Activated CD4-positive, alpha-beta T cell treated with anti-CD3 and anti-CD28 coated beads, Interleukin-2, amount 50 U/mL, for 1 hour (primary cell): ENCODE results near the gene STXBP1.
A peak's percentile ranks its signal among the peaks of the same experiment; 100 is the strongest.
"Not testable (repeated sequence)": the region's sequence is repeated elsewhere in the genome, so short reads cannot be mapped to it uniquely, and the experiment has no call there.

Experiments
- DNase-seq: peaks from one replicate; pipeline ENCODE4 v3.0.0-alpha.2; 2020

The STXBP1 gene

DNA sequence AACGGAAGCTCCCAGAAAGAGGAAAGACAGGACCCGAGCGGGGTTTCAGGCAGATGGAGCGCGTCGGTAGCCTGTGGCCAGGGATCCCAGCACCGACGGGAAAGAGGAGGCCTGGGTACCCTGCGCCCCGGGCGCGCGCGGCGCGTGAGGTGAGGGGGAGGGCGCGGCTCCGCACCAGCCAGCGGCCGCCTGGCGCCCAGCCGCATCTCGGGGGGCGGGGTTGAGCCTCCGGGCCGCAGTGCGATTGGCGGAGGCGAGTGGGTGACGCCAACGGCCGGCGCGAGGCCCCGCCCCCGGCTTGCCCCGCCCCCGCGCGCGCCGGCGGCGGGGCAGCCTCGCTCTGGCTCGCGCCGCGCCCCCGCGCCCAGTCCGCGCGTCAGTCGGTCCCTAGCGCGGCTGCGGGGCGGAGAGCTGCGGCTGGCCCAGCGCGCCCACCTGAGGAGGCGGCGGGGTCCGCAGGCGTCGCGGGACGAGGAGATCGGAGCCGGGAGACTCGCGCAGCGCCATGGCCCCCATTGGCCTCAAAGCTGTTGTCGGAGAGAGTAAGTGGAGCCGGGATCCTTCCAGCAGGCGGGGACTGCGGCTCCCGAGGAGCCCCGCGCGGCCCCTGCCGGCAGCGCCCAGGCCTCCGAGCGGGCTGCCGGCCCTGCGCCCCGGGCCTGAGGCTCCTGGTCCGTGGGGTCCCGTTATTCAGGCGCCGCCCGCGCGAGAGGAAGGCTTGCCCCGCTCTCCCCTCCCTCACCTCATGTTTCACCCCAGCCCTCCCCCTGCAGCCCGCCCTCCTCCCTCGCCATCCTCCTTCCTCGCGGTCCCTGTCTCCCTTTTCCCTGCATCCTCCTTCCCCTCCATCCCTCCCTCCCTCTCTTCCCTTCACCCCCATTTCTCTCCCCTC lies at the start of gene STXBP1:
TSS of gene STXBP1 (plus strand) at position 379 of the 892 bp plus-strand sequence. CDS start at position 506, 127 bp downstream.
- peak; percentile 83 for DNase-seq

DNA sequence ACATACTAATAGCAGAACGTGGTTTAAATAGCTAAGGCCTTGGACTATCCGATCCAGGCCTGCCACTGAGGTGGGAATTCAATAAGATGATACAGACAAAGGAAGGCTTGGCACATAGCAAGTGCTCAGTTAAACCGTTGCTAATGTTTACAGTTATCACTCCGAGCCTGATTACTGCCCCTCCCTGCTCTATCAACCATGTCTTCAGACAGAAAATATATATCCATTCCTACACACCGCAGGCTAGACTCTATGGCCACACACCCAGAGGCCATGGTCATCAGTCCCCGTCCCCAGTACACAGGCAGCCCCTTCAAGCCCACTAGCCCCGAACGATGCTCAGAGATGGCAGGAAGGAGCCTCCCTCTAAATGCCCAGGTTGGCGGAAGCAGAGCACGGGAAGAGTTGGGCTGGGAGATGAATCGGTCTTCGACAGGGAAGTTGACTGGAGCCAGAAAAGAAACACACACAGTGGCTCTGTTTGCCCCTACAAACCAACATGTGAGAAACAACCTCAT lies 49.7 kb upstream of the STXBP1 start:
- DNase-seq, result no peak

DNA sequence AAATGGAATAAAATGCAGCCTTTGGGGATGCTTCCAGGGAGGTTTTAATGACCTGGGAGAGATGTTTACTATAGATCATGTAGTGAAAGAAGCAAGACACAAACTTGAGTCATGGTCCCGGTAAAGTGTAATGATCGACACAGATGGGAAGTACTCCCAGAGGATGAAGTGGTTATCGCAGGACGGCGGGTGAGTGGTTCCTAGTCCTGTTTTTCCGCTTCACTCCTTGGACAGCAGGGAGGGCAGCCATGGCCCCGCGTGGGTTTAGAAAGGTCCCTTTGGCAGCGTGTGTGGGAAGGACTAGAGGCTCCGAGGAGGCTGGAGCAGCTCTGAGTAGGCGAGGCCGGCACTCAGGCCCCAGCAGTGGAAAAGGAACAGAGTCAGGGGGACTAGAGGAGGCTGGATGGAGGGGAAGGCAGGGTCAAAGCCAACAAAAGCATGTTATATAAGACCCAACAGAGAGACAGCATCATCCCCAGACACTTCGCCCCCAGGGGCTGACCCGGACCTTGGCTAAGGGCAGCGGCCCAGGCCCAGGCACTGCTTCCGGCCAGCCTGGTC lies 49.2 kb upstream of the STXBP1 start:
- no peak for DNase-seq

DNA sequence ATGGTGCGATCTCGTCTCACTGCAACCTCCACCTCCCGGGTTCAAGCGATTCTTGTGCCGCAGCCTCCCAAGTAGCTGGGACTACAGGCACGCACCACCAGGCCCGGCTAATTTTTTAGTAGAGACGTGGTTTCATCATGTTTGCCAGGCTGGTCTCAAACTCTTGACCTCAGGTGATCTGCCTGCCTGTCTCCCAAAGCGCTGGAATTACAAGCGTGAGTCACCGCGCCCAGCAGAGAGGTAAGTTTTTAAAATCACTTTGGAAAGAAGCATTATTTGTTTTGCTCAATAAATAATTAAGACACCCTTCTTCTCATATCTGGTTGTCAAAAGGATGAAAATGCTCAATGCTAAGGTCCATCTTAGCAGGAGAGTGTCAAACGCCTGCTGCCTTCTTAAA lies 48.5 kb upstream of the STXBP1 start:
- DNase-seq, result no peak

DNA sequence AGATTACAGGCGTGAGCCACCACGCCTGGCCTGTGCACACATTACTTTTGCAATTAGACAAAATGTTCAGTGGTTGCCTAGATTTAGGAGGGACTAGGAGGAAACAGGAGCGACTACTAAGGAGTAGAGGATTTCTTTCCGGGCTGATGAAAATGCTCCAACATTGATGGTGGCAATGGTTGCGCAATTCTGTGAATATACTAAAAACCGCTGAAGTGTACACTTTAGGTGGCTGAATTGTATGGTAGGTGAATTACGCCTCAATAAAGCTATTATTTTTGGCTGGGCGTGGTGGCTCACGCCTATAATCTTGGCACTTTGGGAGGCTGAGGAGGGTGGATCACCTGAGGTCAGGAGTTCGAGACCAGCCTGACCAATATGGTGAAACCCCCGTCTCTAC lies 46.8 kb upstream of the STXBP1 start:
- no peak for DNase-seq

DNA sequence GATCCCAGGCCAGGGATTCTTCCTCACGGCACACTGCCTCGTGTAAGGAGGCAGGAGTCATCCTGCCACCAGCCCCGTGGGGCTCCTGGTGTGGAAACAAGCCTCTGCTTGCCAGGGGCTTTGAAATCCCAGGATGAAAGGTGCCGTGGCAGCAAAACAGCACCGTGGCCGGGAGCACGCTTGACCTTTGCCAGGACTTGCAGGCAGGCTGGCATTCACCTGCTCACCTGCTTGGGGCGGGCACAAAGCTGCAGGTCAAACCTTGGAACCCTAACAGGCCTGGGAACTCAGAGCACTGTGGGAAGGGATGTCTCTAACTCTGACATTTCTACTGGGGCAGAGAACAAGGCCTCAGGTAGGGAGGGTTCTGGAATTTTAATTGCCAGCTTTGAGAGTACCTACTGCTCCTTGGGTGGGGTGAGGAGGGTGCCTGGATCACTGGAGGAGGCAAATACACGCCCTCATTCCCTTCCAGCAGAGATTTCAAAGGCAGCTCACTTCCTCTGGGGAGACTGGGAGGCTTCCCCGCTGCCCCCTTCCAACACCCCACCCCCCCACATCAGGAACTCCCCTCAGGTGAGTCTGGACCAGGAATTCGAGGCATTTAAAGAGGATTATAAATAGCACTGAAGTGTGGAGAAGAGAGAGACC lies 45.6 kb upstream of the STXBP1 start:
- DNase-seq, result no peak

DNA sequence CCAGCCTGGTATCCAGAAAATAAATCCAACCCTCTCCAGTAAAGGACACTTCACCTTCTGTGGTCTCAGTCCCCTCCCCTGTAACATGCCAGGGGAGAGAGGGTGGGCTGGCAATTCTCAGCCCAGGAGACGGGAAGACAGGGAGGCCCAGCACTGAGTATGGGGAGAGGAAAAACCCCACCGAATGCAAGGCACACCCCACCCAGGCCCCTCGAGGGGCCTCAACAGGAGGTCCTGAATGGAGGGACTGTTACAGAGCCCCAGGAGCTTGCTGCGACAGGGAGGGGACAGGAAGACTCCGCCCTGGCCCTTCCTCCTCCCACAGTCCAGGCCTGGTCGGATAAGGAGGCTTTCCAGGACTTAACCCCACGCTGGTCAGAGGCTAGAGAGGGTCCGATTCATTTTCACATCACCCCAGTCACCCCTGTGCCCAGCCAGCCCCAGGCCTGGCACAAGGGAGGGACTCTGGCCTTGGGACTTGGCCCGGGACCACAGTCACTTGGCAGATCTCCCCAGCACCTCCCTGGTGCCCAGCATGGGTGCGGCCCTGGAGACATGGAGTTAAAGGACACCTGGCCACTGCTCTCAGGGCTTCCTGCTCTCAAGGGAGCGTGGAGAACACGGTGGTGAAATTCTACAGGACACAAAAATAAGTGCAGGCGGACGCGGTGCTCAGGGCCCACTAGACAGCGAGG lies 44.9 kb upstream of the STXBP1 start:
- DNase-seq, result no peak

DNA sequence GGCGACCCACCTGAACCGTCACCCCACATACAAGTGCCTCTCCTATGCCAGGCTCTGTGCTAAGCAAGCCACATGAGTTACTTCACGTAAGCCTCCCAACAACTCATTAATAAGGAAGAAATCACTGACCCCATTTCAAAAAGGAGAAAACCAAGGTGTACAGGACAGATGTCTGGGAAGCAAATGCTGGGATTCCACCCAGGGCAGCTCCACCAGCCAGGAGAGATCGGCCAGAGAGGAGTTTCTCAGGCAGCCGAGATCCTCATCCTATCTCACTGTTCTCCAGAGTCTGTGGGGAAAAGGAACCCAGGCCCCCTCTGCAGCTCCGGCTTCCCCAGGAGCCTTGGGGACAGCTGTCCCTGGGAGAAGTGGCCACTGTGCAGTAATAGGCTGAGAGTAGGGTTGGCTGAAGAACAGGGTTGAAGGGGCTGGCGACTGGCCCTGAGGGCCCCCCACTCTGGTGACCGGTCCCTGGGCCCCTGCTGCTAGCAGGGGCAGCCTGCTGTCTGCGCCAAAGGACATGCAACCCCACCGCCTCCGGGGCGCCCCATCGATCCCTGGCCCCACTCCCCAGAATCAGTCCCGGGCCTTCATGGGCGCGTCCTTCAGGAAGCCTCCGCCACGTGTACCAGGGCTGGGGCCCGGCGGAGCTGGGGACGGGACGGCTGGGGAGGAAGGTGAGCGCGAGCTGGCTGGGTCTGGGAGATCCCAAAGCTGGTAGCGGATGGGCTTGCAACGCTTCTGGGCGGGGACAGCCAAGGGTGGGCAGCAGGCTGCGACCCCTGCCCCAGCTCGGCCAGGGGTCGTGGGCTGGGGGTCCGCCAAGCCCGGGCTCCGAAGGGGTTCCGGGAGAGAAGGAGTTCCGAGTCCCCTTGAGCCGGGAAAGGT lies 44.1 kb upstream of the STXBP1 start:
- peak; percentile 12 for DNase-seq

DNA sequence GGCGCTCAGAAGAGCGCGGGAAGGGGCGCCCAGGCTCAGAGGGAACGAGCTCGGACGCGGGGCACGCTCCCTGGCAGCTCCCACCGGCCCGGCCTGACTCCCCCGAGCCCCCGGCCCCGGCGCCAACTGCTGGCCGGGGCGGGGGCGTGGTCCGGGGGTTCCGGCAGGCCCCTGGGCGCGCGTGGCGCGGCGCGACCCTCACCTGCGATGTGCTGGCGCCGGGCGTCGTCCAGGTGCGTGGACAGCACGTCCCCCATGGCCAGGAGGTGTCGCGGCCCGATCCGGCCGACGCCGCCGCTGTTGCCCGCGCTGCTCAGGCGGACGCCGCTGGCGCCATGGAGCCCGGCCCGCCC lies 43.5 kb upstream of the STXBP1 start:
- DNase-seq, result no peak

DNA sequence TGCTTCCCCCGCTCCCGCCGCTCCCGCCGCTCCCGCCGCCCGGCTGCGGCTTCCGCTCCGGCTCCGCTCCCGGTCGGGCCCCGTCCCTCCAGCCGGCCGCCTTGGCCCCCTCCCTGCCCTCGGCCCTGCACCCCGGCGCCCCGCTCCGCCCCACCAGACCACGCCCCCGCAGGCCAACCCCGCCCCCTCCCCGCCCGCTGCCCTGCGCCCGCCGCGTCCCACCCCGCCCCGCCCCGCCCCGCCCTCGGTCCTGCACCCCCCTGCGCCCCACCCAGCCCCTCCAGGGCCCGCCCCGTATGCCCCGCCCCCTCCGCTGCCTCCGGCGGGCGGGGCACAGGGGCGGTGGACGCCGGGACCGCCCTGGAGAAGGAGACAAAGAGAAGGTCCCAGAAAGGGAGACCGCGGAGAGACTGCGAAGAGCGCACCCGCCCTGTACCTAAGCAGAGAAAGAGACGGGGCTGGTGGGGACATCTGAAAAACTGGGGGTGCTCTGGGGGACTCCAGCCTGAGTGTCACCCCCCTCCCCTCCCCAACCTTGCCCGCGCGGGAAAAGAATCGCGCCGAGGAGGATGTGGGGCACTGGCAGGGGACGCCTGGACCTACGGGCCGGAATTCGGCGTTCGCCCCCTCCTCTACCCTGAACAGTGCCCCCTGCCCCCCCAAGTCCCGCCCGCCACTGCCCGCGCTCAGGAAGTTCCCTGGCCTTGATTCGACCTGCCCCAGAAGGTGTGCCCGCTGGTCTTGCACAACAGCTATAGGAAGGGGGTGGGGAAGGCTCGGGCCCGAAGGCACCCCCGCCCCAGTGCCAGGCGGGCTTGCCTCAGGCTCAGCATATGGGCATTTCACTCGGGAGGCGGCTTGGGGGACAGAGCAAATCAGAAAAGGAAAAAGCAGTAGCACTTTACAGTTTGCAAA lies 42.8 kb upstream of the STXBP1 start:
- peak; percentile 75 for DNase-seq

DNA sequence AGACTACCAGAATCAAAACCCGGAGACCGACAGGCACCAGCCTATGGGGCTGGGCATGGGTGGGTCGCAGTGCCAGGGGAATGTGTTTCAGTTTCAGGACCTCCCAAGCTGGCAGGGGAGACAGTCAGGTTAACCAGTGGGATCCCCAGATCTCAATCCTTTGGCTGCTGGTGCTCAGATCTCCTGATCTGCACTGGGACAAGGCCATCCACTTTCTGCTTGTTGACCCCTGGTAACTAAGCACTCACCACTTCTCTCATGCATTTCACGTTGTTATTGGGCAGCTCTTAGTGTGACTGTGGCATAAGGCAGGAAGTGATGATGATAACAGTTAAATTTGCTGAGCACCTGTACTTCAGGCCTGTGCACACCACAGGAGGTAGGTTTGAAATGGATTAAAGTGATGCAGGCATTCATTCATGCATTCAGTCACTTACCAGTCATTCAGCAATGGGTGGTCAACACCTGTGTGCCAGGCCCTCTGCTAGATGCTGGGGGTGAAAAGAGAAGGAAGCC lies 42.1 kb upstream of the STXBP1 start:
- DNase-seq, result no peak

DNA sequence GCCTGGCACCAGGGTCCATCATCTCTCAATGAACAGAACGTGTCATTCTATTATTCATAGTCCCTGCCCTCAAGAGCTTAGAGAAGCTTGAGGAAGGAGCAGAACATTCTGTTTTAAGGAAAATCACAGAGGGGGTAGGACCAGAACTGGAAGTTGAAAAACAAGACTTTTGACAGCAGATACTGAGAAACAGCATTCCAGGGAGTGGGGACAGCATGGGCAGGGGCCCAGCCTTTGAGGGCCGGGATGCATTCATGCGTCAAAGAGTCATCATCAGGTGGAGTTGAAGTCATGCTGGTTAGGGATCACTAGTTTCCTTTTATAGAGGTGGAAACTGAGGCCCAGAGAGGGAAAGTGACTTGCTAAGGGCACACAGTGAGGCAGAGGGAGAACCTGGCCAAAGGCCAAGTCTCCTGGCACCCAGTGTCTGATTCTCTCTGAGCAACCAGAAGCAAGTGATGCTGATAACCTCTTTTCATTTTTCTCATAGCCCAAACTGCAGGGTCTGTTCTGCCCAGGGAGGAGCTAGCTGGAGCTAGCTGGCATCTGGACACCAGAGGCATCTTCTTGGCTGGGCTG lies 41.5 kb upstream of the STXBP1 start:
- no peak for DNase-seq

DNA sequence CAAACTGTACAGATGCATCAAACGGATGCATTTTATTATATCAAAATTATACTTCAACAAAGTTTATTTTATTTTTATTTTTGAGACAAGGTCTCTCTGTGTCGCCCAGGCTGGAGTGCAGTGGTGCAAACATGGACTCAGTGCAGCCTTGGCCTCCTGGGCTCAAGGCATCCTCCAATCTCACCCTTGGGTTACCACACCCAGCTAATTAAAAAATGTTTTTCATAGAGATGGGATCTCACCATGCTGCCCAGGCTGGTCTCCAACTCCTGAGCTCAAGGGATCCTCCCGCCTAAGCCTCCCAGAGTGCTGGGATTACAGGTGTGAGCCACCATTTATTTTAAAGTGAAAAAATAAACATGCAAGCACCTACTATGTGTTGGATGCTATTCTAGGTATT lies 40.1 kb upstream of the STXBP1 start:
- DNase-seq, result no peak

DNA sequence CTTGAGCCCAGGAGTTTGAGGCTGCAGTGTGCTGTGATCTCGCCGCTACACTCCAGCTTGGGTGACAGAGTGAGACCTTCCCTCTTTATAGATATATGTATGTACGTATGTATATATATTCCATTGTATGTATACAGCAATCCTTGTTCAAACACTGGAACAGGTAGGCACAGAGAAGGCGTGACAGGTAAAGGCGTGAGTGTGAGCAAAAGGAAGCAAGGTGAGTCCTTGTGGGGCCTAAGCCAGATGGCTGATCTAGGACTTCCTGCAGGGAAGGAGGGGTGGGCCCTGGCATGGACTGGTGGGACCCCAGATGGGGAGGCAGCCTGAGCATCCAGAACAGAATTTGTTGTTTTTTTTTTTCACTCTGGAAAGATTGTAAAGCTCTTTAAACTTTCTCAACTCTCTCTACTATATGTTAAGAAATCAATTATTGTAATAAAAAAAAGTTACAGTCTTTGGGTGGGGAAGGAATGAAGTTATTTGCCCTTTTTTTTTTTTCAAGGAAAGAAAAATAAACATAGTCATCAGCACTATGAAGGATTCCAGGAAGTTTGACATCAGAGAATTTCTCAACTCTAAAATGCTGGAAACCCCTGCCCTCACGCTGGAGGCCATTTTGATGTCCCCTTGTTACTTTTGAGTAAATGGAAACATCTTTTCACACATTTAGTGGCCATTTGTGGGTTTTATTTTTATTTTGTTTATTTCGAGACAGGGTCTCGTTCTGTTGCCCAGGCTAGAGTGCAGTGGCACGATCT lies 38.9 kb upstream of the STXBP1 start:
- no peak for DNase-seq

DNA sequence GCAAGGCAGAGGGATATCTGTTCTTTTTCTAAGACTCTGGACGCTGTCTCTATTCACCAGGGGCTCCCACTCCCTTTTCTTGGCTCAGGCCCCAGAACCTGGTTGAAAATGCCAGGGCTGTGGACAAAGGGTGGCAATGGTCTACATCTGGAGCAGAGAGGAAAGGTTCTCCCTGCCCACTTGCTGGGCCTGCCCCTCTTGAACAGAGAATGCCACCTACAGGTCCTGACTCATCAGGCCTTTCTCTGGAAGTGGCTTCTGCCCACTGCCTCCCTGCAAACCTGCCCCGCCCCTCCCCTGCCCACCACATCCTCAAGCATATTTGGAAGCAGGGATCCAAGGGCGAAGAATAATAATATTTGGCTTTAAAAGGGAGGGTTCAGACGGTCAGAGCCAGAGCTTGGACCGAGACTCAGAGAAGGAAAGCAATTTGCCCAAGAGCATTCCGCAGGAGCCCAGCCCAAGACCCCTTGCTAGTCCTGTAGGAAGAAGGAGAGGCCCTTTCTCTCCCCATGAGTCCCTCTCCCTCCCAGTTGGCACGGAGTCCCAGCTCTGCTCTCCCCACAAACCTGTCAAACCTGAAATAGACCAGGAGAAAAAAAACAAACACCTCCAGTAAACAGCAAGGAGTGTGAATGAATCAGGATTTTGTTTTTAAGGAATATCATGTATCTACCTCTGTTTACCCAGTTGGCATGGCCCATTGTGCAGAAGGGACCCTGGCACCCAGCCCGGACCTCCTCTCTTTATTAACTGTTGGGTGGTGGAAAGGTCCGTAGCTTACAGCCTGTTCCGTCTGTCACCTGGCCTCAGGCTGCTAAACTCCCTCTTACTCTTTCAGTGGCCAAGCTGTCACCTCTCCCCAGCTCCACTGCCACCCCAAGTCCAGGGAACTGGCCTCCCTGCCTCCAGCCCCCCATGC lies 37.7 kb upstream of the STXBP1 start:
- DNase-seq, result no peak

DNA sequence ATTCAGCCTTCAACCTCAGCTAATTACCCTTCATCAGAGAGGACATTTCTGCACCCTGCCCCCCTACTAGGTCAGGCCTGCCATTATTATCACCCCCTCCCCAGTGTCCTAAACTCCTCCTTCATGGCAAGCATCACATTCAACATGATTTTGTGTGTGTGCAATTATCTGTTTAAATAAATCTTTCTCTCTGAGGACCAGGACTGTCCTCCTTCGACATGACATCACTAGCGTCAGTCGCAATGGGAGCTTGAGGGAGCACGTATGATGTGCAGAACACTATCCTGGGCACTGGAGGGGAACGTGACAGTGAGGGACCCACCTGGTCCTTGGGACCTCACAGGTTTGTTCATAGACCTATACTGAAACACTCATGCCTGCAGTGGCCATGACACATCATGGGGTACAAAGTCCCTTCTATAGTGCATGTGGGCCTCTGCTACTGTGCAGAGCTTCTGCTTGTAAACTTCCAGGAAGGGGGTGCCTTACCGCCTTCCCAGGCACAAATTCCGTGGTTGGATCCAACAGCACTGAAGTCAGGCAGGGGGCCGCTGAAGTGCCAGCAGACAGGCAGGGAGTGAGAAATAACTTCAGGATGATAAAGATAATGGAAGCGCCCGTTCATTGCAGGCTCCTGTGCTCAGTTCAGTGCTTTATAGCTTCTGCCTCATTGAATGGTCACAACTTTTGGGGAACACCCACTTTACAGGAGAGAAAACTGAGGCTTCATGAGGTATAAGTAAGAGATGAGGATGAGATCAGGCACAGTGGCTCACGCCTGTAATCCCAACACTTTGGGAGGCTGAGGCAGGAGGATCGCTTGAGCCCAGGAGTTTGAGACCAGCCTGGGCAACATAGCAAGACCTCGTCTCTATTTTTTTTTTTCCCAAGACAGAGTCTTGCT lies 36.0 kb upstream of the STXBP1 start:
- no peak for DNase-seq

DNA sequence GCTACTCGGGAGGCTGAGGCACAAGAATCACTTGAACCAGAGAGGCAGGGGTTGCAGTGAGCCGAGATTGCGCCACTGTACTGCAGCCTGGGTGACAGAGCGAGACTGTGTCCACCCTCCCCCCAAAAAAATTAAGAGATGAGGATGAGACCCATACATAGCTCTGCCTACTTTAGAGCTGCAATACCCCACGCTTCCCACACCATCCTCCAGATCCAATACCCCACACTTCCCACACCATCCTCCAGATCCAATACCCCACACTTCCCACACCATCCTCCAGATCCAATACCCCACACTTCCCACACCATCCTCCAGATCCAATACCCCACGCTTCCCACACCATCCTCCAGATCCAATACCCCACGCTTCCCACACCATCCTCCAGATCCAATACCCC lies 34.9 kb upstream of the STXBP1 start:
- DNase-seq, result not testable (repeated sequence)

DNA sequence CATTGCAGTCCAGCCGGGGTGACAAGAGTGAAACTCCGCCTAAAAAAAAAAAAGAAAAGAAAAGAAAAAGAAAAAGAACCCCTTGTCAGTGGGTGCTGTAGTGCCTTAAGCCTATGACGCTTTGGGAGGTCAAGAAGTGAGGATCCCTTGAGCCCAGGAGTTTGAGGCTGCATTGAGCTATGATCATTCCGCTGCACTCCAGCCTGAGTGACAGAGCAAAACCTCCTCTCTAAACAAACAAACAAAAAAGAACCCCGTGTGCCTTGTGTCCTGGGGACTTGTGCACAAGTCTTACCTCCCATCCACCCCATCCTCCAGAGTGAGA lies 33.5 kb upstream of the STXBP1 start:
- DNase-seq, result no peak
